Right ventricle myocardium inferior (tissue), 1 donor: ENCODE data around the gene ELOVL6. TPM values are rescaled to one million over a fixed set of nuclear protein-coding genes. Genes with fewer than 3 reads are reported as not detected.
"Not testable (repeated sequence)": the region's sequence is repeated elsewhere in the genome, so short reads cannot be mapped to it uniquely, and the experiment has no call there.

Experiments used
- ATAC-seq: fragments of 200-7000 bp; cut with Tn5 transposase; one replicate; pipeline ENCODE4 v1.9.1; 2020; ENCODE audit warnings: mild to moderate bottlenecking, moderate library complexity
- DNase-seq: peaks from one replicate; pipeline ENCODE4 v3.0.0; 2021; ENCODE audit errors: missing footprints
- intact Hi-C: fragments of 100-400 bp; cut with DNase I; formaldehyde crosslinking; loops from one replicate; pipeline ENCODE4 v1.11.0; 2022
- total RNA-seq: library from RNA; stranded (reverse); fragmentation: NEBNext Ultra II Directional; extraction: Animal tissue kit (Norgen Biotek cat#: 25700); gene quantifications from one replicate; pipeline ENCODE4 v1.2.1, GENCODE V29; 2021
- donor health status: DM: no; HTN: yes; CAD: no; lungs with severe emphysema.

The ELOVL6 gene
- total RNA-seq, 1 donor from 2014 or later: 2.0 TPM

GRCh38 chr4:110099638-110100037 is 98.8 kb downstream of the ELOVL6 start:
- intact Hi-C loops: no loop called here
- ATAC-seq (no peak), DNase-seq (no peak)

GRCh38 chr4:110096405-110096804 is 102.0 kb downstream of the ELOVL6 start:
- ATAC-seq (no peak), DNase-seq (no peak)
- intact Hi-C loops: no loop called here

- DNase-seq: no peak
- ATAC-seq: no peak
- intact Hi-C loops: no loop called here
These were observed 105.8 kb downstream of the ELOVL6 start for GRCh38 chr4:110092646-110093045.

GRCh38 chr4:110091434-110092140 is 106.8 kb downstream of the ELOVL6 start:
- DNase-seq (no peak), ATAC-seq (no peak)
- intact Hi-C loops: no loop called here

GRCh38 chr4:110088670-110089069 is 109.7 kb downstream of the ELOVL6 start:
- no peak for DNase-seq
- no peak for ATAC-seq
- intact Hi-C loops: no loop called here

- no peak for DNase-seq
- no peak for ATAC-seq
- intact Hi-C loops: no loop called here
These were observed 111.2 kb downstream of the ELOVL6 start for GRCh38 chr4:110087070-110087708.

- DNase-seq (no peak), ATAC-seq (no peak)
- intact Hi-C loops: no loop called here
These were observed 113.3 kb downstream of the ELOVL6 start for GRCh38 chr4:110085131-110085530.

- DNase-seq (no peak), ATAC-seq (no peak)
- intact Hi-C loops: no loop called here
These were observed 114.3 kb downstream of the ELOVL6 start for GRCh38 chr4:110084154-110084553.

GRCh38 chr4:110078148-110078547 is 120.3 kb downstream of the ELOVL6 start:
- ATAC-seq, DNase-seq, intact Hi-C loops: not testable (repeated sequence)

GRCh38 chr4:110076828-110077227 is 121.6 kb downstream of the ELOVL6 start:
- DNase-seq, intact Hi-C loops, ATAC-seq: not testable (repeated sequence)

GRCh38 chr4:110075891-110076290 is 122.5 kb downstream of the ELOVL6 start:
- ATAC-seq: no peak
- DNase-seq: no peak
- intact Hi-C loops: no loop called here

GRCh38 chr4:110075083-110075738 is 123.2 kb downstream of the ELOVL6 start:
- DNase-seq (no peak), ATAC-seq (no peak)
- intact Hi-C loops: no loop called here

GRCh38 chr4:110074570-110074969 is 123.8 kb downstream of the ELOVL6 start:
- intact Hi-C loops: no loop called here
- ATAC-seq (no peak), DNase-seq (no peak)

GRCh38 chr4:110073053-110073845 is 125.2 kb downstream of the ELOVL6 start:
- intact Hi-C loops: no loop called here
- DNase-seq (peak; percentile 64), ATAC-seq (peak; percentile 60)

- intact Hi-C loops: no loop called here
- ATAC-seq (no peak), DNase-seq (no peak)
These were observed 126.9 kb downstream of the ELOVL6 start for GRCh38 chr4:110071466-110071865.

GRCh38 chr4:110068248-110068647 is 130.2 kb downstream of the ELOVL6 start:
- DNase-seq: no peak
- intact Hi-C loops: no loop called here
- ATAC-seq: no peak

GRCh38 chr4:110064934-110065333 is 133.5 kb downstream of the ELOVL6 start:
- intact Hi-C loops: no loop called here
- no peak for DNase-seq
- ATAC-seq: no peak

GRCh38 chr4:110064295-110064694 is 134.1 kb downstream of the ELOVL6 start:
- DNase-seq: no peak
- ATAC-seq: no peak
- intact Hi-C loops: no loop called here

- intact Hi-C loops: no loop called here
- no peak for DNase-seq
- no peak for ATAC-seq
These were observed 136.2 kb downstream of the ELOVL6 start for GRCh38 chr4:110062166-110062565.
